OCI-M2 (cell line): ENCODE results near the gene IWS1.
"Not testable (repeated sequence)": the region's sequence is repeated elsewhere in the genome, so short reads cannot be mapped to it uniquely, and the experiment has no call there.

Experiments used
- DNase-seq: peaks from one replicate; lab custom pipeline; 2025; ENCODE audit not compliant: unreplicated experiment; lab: John Stamatoyannopoulos, UW

Gene IWS1

GRCh38 chr2:127463155-127463991 is 62.9 kb downstream of the IWS1 start:
- no peak for DNase-seq

- no peak for DNase-seq
These were observed 63.8 kb downstream of the IWS1 start for GRCh38 chr2:127462461-127462860.

- no peak for DNase-seq
These were observed 69.3 kb downstream of the IWS1 start for GRCh38 chr2:127456960-127457359.

- DNase-seq: no peak
These were observed 70.5 kb downstream of the IWS1 start for GRCh38 chr2:127455566-127456493.

GRCh38 chr2:127454595-127455565 is 71.4 kb downstream of the IWS1 start:
- DNase-seq: no peak

GRCh38 chr2:127453392-127454171 is 72.7 kb downstream of the IWS1 start:
- no peak for DNase-seq

- no peak for DNase-seq
These were observed 73.3 kb downstream of the IWS1 start for GRCh38 chr2:127453013-127453391.

GRCh38 chr2:127452423-127452822 is 73.9 kb downstream of the IWS1 start:
- DNase-seq: not testable (repeated sequence)

GRCh38 chr2:127451981-127452380 is 74.3 kb downstream of the IWS1 start:
- DNase-seq: no peak

- DNase-seq: no peak
These were observed 76.4 kb downstream of the IWS1 start for GRCh38 chr2:127449898-127450297.

GRCh38 chr2:127449414-127449813 is 76.9 kb downstream of the IWS1 start:
- DNase-seq: no peak

- DNase-seq: no peak
These were observed 77.8 kb downstream of the IWS1 start for GRCh38 chr2:127448526-127448925.

GRCh38 chr2:127439343-127439742 is 86.9 kb downstream of the IWS1 start:
- no peak for DNase-seq

- DNase-seq: no peak
These were observed 88.2 kb downstream of the IWS1 start for GRCh38 chr2:127437781-127438726.

GRCh38 chr2:127437056-127437455 is 89.2 kb downstream of the IWS1 start:
- no peak for DNase-seq

- DNase-seq: no peak
These were observed 91.8 kb downstream of the IWS1 start for GRCh38 chr2:127434515-127434914.

- DNase-seq: no peak
These were observed 94.8 kb downstream of the IWS1 start for GRCh38 chr2:127431408-127432023.
